Effector CD8-positive, alpha-beta T cell (primary cell): Measurements from ENCODE around the gene EBF3.

Source experiments
- DNase-seq: peaks from one replicate; lab custom pipeline; 2025; lab: John Stamatoyannopoulos, UW

Gene EBF3

GRCh38 chr10:129912166-129912917 lies 51.7 kb downstream of the EBF3 start:
- no peak for DNase-seq

GRCh38 chr10:129911451-129912165 lies 52.5 kb downstream of the EBF3 start:
- no peak for DNase-seq

GRCh38 chr10:129910861-129911260 lies 53.2 kb downstream of the EBF3 start:
- no peak for DNase-seq

- no peak for DNase-seq
These were observed 54.4 kb downstream of the EBF3 start for GRCh38 chr10:129909531-129910256.

GRCh38 chr10:129909080-129909479 lies 55.0 kb downstream of the EBF3 start:
- DNase-seq: no peak

- DNase-seq: no peak
These were observed 55.7 kb downstream of the EBF3 start for GRCh38 chr10:129908406-129908805.

- DNase-seq: no peak
These were observed 58.5 kb downstream of the EBF3 start for GRCh38 chr10:129905553-129905952.

- DNase-seq: no peak
These were observed 59.8 kb downstream of the EBF3 start for GRCh38 chr10:129904323-129904722.

GRCh38 chr10:129901389-129902006 lies 62.6 kb downstream of the EBF3 start:
- DNase-seq: no peak

- no peak for DNase-seq
These were observed 63.2 kb downstream of the EBF3 start for GRCh38 chr10:129900825-129901224.

GRCh38 chr10:129899276-129900130 lies 64.6 kb downstream of the EBF3 start:
- no peak for DNase-seq

- no peak for DNase-seq
These were observed 65.3 kb downstream of the EBF3 start for GRCh38 chr10:129898706-129899268.

GRCh38 chr10:129897871-129898626 lies 66.0 kb downstream of the EBF3 start:
- DNase-seq: no peak

- no peak for DNase-seq
These were observed 67.2 kb downstream of the EBF3 start for GRCh38 chr10:129896860-129897200.

- DNase-seq: no peak
These were observed 67.8 kb downstream of the EBF3 start for GRCh38 chr10:129896136-129896859.

- no peak for DNase-seq
These were observed 68.3 kb downstream of the EBF3 start for GRCh38 chr10:129895811-129896135.

- DNase-seq: no peak
These were observed 69.4 kb downstream of the EBF3 start for GRCh38 chr10:129894698-129895097.

- no peak for DNase-seq
These were observed 70.7 kb downstream of the EBF3 start for GRCh38 chr10:129893104-129894089.
